Mammary epithelial cell (primary cell): ENCODE measurements around the gene UBE2G1.

Source experiments
- EZH2 ChIP-seq: IDR thresholded peaks from 2 replicates; pipeline ENCODE4 v1.6.1; 2012; ENCODE audit warnings: low read length, inconsistent platforms, borderline replicate concordance
- TF ChIP-seq, protein P1 (sequence below), 2 donors: IDR thresholded peaks in 1 of 2; conservative IDR thresholded peaks in 1 of 2; 2 replicates each; pipeline ENCODE4 v1.5.1; 2011 to 2012; ENCODE audit warnings: inconsistent platforms in 2 of 2, low read length in 2 of 2, mild to moderate bottlenecking in 2 of 2, control low read depth in 1 of 2, low read depth in 1 of 2; ENCODE audit not compliant: insufficient read depth in 1 of 2; ENCODE audit errors: extremely low read depth in 1 of 2

GRCh38 chr17:4397840-4398239, 31.4 kb upstream of the UBE2G1 start:
- TF ChIP-seq, protein P1, sequence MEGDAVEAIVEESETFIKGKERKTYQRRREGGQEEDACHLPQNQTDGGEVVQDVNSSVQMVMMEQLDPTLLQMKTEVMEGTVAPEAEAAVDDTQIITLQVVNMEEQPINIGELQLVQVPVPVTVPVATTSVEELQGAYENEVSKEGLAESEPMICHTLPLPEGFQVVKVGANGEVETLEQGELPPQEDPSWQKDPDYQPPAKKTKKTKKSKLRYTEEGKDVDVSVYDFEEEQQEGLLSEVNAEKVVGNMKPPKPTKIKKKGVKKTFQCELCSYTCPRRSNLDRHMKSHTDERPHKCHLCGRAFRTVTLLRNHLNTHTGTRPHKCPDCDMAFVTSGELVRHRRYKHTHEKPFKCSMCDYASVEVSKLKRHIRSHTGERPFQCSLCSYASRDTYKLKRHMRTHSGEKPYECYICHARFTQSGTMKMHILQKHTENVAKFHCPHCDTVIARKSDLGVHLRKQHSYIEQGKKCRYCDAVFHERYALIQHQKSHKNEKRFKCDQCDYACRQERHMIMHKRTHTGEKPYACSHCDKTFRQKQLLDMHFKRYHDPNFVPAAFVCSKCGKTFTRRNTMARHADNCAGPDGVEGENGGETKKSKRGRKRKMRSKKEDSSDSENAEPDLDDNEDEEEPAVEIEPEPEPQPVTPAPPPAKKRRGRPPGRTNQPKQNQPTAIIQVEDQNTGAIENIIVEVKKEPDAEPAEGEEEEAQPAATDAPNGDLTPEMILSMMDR (conservative IDR thresholded peaks at IDR 0.05 in 1 of 2, IDR thresholded peaks at IDR 0.05 in 1 of 2; ENCODE audit: extremely low read depth in 1 of 2, insufficient read depth in 1 of 2, low read depth in 1 of 2, low read length in 2 of 2): no peak
- no peak for TF ChIP-seq EZH2
